ENCODE data around the gene NHLH2. TPM values are rescaled to one million over a fixed set of nuclear protein-coding genes. Genes with fewer than 3 reads are reported as not detected.

NHLH2 gene
- 1 to 10 TPM; 1.4 to 2.1 TPM for total RNA-seq
- 19.9 TPM for polyA plus RNA-seq (2013, experiment 1 of 2)
- 15.9 TPM for polyA plus RNA-seq (2013, experiment 2 of 2)
- long read RNA-seq, experiment 1 = 0 reads
- long read RNA-seq, experiment 2 = 0 reads
- long read RNA-seq, experiment 3, full-length matches to known transcripts = 8 of 13 reads
- long read RNA-seq, experiment 3, partial matches to known transcripts = 0 of 13 reads
- long read RNA-seq, experiment 3, other reads (novel, unspliced or antisense) = 5 of 13 reads
- long read RNA-seq, experiment 4, full-length matches to known transcripts = 2 of 2 reads
- long read RNA-seq, experiment 4, partial matches to known transcripts = 0 of 2 reads
- long read RNA-seq, experiment 4, other reads (novel, unspliced or antisense) = 0 of 2 reads

- Mint-ChIP-seq H3K36me3 (ENCODE audit: low read depth) (no peaks in the 10 kb centered on the region), H3K27me3 (ENCODE audit: insufficient read depth) (peaks cover 7% of the 10 kb centered on the region), H3K4me1 (peaks cover 27% of the 10 kb centered on the region), H3K9me3 (no peaks in the 10 kb centered on the region), H3K4me3 (peak within 1 kb of the TSS; percentile 85), H3K27ac (no peak within 1 kb of the TSS)
- Histone ChIP-seq H3K4me3 (ENCODE audit: low read length) (peak within 1 kb of the TSS; percentile 84), H3K9me3 (ENCODE audit: control insufficient read depth, low read length) (no peaks in the 10 kb centered on the region), H3K36me3 (ENCODE audit: control insufficient read depth, insufficient read depth, low read length) (no peaks in the 10 kb centered on the region), H3K27me3 (ENCODE audit: control insufficient read depth, insufficient read depth, low read length, poor library complexity, severe bottlenecking) (peaks cover 41% of the 10 kb centered on the region), H3K27ac (ENCODE audit: low read depth, low read length) (no peak within 1 kb of the TSS), H3K4me1 (ENCODE audit: control insufficient read depth, insufficient read depth, low read length) (no peaks in the 10 kb centered on the region), H3K9ac (ENCODE audit: extremely low read depth, low read length, poor library complexity, severe bottlenecking) (no peak within 1 kb of the TSS)
- 61 to 84% methylated on average over 6 to 7 of the region's 9 CpGs for WGBS, 2 experiments (ENCODE audit: insufficient coverage in 1 of 2, insufficient read length in 1 of 2)
- DNase-seq = no peak
- no peak for TF ChIP-seq CTCF (conservative IDR thresholded peaks at IDR 0.05)
Observed at GRCh38 chr1:115840605-115841460, at the start of gene NHLH2. Gene NHLH2, minus strand, starts transcription at chr1:115841126. Its CDS starts 2,754 bp downstream, at chr1:115838372.

- Histone ChIP-seq H3K9ac (ENCODE audit: extremely low read depth, low read length, poor library complexity, severe bottlenecking) (no peak overlapping the region), H3K27ac (ENCODE audit: low read depth, low read length) (no peak overlapping the region), H3K4me3 (ENCODE audit: low read length) (no peak overlapping the region), H3K4me1 (ENCODE audit: control insufficient read depth, insufficient read depth, low read length) (no peaks in the 10 kb centered on the region), H3K36me3 (ENCODE audit: control insufficient read depth, insufficient read depth, low read length) (no peaks in the 10 kb centered on the region), H3K9me3 (ENCODE audit: control insufficient read depth, low read length) (no peaks in the 10 kb centered on the region), H3K27me3 (ENCODE audit: control insufficient read depth, insufficient read depth, low read length, poor library complexity, severe bottlenecking) (no peaks in the 10 kb centered on the region)
- H3K4me1 Mint-ChIP-seq = no peaks in the 10 kb centered on the region
- H3K27me3 Mint-ChIP-seq (ENCODE audit: insufficient read depth) = no peaks in the 10 kb centered on the region
- WGBS, 2 experiments (ENCODE audit: insufficient coverage in 1 of 2, insufficient read length in 1 of 2) = 66 to 73% methylated on average over 3 to 4 of the region's 4 CpGs
- TF ChIP-seq CTCF (conservative IDR thresholded peaks at IDR 0.05) = no peak
- no peak overlapping the region for H3K4me3 Mint-ChIP-seq
- no peaks in the 10 kb centered on the region for H3K36me3 Mint-ChIP-seq (ENCODE audit: low read depth)
- no peaks in the 10 kb centered on the region for H3K9me3 Mint-ChIP-seq
- H3K27ac Mint-ChIP-seq = no peak overlapping the region
- DNase-seq = no peak
Observed at GRCh38 chr1:115890580-115890979, 49.7 kb upstream of the NHLH2 start.

- H3K27me3 ChIP-seq (ENCODE audit: control insufficient read depth, insufficient read depth, low read length, poor library complexity, severe bottlenecking) = no peaks in the 10 kb centered on the region
- Mint-ChIP-seq H3K36me3 (ENCODE audit: low read depth) (no peaks in the 10 kb centered on the region), H3K27me3 (ENCODE audit: insufficient read depth) (no peaks in the 10 kb centered on the region), H3K9me3 (no peaks in the 10 kb centered on the region), H3K4me1 (no peaks in the 10 kb centered on the region), H3K4me3 (no peak overlapping the region), H3K27ac (no peak overlapping the region)
- H3K9me3 ChIP-seq (ENCODE audit: control insufficient read depth, low read length) = no peaks in the 10 kb centered on the region
- no peaks in the 10 kb centered on the region for H3K36me3 ChIP-seq (ENCODE audit: control insufficient read depth, insufficient read depth, low read length)
- no peak for TF ChIP-seq CTCF (conservative IDR thresholded peaks at IDR 0.05)
- H3K9ac ChIP-seq (ENCODE audit: extremely low read depth, low read length, poor library complexity, severe bottlenecking) = no peak overlapping the region
- no peak overlapping the region for H3K4me3 ChIP-seq (ENCODE audit: low read length)
- DNase-seq = no peak
- 99 to 100% methylated on average over 2 of the region's 2 CpGs for WGBS, 2 experiments (ENCODE audit: insufficient coverage in 1 of 2, insufficient read length in 1 of 2)
- H3K4me1 ChIP-seq (ENCODE audit: control insufficient read depth, insufficient read depth, low read length) = no peaks in the 10 kb centered on the region
- no peak overlapping the region for H3K27ac ChIP-seq (ENCODE audit: low read depth, low read length)
Observed at GRCh38 chr1:115888976-115889375, 48.0 kb upstream of the NHLH2 start.
